Peyer's patch (tissue), 4 donors: ENCODE measurements around the gene TRIM54.

Experiments used
- CTCF ChIP-seq, 6 experiments: fragments of 450-650 bp in 4 of 6; fragments of 200-600 bp in 2 of 6; sonication (generic) in 1 of 6; IDR thresholded peaks; one replicate each; pipeline ENCODE4 v1.5.1; 2017 to 2019; ENCODE audit warnings: antibody characterized with exemption in 6 of 6, mild to moderate bottlenecking in 3 of 6, moderate library complexity in 1 of 6
- POLR2A ChIP-seq, 2 donors: fragments of 450-650 bp; IDR thresholded peaks; one replicate each; pipeline ENCODE4 v1.5.1; 2017; ENCODE audit warnings: antibody characterized with exemption in 2 of 2, mild to moderate bottlenecking in 2 of 2, moderate library complexity in 2 of 2

DNA sequence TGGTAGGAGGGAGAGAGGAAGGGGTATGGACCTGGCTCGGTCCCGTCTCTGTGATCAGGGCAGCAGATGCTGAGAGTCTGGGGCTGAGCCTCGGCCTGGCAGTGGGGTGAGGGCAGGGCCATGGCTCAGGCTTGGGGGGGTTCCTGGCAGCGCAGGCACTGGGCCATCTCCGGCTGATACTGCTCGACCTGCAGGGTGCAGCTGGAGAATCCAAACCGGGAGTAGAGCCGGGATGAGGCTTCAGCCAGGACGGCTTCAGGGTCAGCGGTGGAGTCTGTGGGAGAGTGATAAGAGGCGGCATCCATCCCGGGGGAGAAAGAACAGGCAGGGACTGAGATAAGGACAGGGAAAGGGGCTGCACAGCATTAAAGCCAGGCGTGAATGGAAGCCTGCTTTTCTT, 27.0 kb upstream of the TRIM54 start:
- no peak for TF ChIP-seq CTCF (IDR thresholded peaks at IDR 0.05)
- TF ChIP-seq POLR2A (IDR thresholded peaks at IDR 0.05): no peak
